ENCODE results near the gene ATP10A. TPM values are rescaled to one million over a fixed set of nuclear protein-coding genes. Genes with fewer than 3 reads are reported as not detected.

Gene ATP10A
- total RNA-seq, 4 donors from 2014 or later: 1.6 to 8.2 (median 3.7) TPM

DNA sequence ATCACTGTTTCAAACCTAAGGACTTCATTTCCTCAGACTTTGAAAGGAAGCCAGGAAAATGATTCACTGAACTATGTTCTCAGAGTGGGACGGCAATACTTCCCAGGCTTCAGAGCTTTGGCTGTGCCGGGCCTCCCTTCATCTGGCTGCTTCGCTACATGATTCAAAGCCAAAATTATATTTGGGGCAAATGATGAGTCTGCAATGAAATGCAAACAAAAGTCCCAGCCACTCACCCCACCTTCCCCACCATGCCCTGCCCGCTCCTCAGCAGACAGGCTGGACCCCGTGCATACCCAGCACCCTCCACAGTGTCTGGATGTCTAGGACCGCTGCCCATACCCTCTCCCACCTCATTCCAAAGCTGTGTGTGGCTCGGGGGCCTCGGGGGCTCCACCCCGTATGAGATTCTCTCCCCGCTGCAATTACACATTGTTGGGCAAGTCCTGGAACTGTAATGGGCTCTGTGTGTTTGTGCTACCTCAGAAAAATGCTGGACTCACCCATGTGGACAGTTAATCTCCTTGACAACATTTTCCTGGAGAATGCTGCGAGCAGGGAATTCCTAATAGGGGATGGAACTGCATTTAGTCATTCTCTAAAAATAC, 32.2 kb downstream of the ATP10A start:
- 34 to 47% methylated on average over 11 of the region's 11 CpGs for WGBS, 2 donors
- DNase-seq (ENCODE audit: low spot score in 2 of 2): peak in 1 of 2 donors; percentile 60
- no peak overlapping the region for H3K4me3 ChIP-seq (ENCODE audit: low read depth, poor library complexity, severe bottlenecking)
- intact Hi-C loops (cut with DNase I; ENCODE audit: low total_unique reads): no loop called here
- TF ChIP-seq, protein P1, sequence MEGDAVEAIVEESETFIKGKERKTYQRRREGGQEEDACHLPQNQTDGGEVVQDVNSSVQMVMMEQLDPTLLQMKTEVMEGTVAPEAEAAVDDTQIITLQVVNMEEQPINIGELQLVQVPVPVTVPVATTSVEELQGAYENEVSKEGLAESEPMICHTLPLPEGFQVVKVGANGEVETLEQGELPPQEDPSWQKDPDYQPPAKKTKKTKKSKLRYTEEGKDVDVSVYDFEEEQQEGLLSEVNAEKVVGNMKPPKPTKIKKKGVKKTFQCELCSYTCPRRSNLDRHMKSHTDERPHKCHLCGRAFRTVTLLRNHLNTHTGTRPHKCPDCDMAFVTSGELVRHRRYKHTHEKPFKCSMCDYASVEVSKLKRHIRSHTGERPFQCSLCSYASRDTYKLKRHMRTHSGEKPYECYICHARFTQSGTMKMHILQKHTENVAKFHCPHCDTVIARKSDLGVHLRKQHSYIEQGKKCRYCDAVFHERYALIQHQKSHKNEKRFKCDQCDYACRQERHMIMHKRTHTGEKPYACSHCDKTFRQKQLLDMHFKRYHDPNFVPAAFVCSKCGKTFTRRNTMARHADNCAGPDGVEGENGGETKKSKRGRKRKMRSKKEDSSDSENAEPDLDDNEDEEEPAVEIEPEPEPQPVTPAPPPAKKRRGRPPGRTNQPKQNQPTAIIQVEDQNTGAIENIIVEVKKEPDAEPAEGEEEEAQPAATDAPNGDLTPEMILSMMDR (IDR thresholded peaks at IDR 0.05): no peak
- no peak for TF ChIP-seq POLR2A (IDR thresholded peaks at IDR 0.05)

DNA sequence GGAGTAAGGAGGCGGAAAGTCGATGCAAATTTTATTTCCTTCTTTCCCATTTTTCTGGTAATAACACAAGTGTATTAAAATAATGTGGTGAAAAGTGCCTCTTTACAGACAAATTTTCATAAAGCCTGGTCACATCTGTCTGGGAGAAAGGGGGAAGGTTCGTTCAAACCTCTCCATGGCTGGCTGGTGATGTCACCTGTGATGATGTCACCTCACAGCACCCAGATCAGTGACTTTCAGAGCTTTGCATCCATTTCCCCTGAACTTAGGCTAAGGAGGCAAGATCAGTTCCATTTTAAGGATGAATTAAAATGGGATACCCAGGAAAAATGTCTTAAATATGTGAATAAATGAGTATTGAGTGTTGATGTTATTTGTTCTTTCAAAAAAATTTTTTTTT, 34.1 kb downstream of the ATP10A start:
- 84 to 92% methylated on average over 3 of the region's 3 CpGs for WGBS, 2 donors
- no peak overlapping the region for H3K4me3 ChIP-seq (ENCODE audit: low read depth, poor library complexity, severe bottlenecking)
- intact Hi-C loops (cut with DNase I; ENCODE audit: low total_unique reads): no loop called here
- TF ChIP-seq, protein P1 (IDR thresholded peaks at IDR 0.05): no peak
- no peak for TF ChIP-seq POLR2A (IDR thresholded peaks at IDR 0.05)
- DNase-seq (ENCODE audit: low spot score in 2 of 2): no peak

DNA sequence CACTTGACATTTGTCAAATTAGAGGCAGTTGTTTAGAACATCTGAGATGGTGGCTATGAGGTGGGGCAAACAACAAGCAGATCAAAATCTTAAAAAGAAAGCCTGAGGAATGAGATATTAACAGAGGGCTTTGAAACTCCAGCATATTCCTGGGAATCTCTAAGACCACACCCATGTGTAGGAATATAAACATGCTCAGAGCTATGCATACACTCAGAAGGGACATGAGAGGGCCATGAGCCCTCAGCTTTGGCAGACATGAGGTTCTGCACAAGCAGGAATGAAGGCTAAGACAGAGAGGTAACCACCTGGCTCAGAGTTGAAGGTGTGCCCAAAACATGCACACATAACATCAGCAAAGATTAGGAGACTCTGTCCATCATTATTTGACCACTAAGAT, 37.9 kb downstream of the ATP10A start:
- TF ChIP-seq, protein P1 (IDR thresholded peaks at IDR 0.05): no peak
- TF ChIP-seq POLR2A (IDR thresholded peaks at IDR 0.05): no peak
- no peak for DNase-seq (ENCODE audit: low spot score in 2 of 2)
- intact Hi-C loops (cut with DNase I; ENCODE audit: low total_unique reads): no loop called here
- no peak overlapping the region for H3K4me3 ChIP-seq (ENCODE audit: low read depth, poor library complexity, severe bottlenecking)

DNA sequence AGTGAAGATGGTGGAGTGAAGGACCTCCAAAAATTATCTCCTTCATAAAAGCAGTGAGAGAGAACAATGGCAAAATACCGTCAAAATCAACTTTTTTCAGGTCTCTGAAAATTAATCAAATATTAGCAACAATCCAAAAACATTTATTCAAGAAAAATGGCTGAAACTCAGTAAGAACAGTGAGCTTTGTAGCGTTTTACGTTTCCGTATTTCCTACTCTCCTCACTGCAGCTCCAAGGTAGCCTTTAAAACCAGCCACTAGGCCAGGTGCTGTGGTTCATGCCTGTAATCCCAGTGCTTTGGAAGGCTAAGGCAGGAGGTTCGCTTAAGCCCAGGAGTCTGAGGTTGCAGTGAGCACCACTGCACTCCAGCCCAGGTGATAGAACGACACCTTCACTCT, 38.5 kb downstream of the ATP10A start:
- no peak overlapping the region for H3K4me3 ChIP-seq (ENCODE audit: low read depth, poor library complexity, severe bottlenecking)
- WGBS, 2 donors: 77 to 80% methylated on average over 6 of the region's 6 CpGs
- TF ChIP-seq, protein P1 (IDR thresholded peaks at IDR 0.05): no peak
- no peak for TF ChIP-seq POLR2A (IDR thresholded peaks at IDR 0.05)
- no peak for DNase-seq (ENCODE audit: low spot score in 2 of 2)
- intact Hi-C loops (cut with DNase I; ENCODE audit: low total_unique reads): no loop called here

DNA sequence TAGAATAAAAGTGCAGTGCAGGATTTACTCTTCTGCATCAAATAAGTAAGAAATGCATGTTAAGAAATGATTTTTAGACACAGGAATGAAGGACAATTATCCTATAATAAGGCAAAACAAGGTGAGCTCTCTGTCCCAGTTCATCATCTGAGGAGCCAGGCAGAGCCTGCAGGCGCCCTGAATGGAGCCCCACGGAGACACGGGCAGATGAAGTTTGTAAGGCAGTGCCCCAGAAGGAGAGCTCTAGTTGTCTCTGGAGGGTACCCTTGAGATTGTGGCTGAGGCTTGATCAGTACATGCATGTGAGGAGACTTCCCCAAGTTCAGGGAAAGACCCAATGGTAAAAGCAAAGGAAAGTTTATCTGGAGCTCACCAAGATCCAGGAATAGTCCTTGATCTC, 50.3 kb downstream of the ATP10A start:
- WGBS, 2 donors: 78 to 82% methylated on average over 3 of the region's 3 CpGs
- no peak overlapping the region for H3K4me3 ChIP-seq (ENCODE audit: low read depth, poor library complexity, severe bottlenecking)
- no peak for DNase-seq (ENCODE audit: low spot score in 2 of 2)
- no peak for TF ChIP-seq POLR2A (IDR thresholded peaks at IDR 0.05)
- TF ChIP-seq, protein P1 (IDR thresholded peaks at IDR 0.05): no peak
- intact Hi-C loops (cut with DNase I; ENCODE audit: low total_unique reads): no loop called here

DNA sequence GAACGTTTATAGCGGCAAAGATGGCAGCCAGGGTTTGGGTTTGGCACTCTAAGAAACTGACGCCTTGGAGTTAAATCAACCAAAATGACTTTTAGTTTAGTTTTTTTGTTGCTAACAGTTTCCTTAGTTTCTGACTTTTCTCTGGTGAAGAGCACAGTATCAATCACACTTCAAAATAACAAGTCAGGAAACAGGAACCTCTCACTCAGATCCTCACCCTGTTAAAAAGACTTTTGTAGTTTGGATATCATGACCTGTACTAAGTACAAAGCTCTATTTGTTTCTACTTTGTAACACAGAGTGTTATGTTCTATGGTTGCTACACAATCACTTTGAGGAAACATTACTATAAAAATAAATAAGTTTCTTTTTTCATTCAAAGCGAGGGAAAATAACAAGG, 51.1 kb downstream of the ATP10A start:
- intact Hi-C loops (cut with DNase I; ENCODE audit: low total_unique reads): no loop called here

More for the DNA sequence above, 51.1 kb downstream of the ATP10A start:
- no peak overlapping the region for H3K4me3 ChIP-seq (ENCODE audit: low read depth, poor library complexity, severe bottlenecking)
- no peak for TF ChIP-seq POLR2A (IDR thresholded peaks at IDR 0.05)
- no peak for DNase-seq (ENCODE audit: low spot score in 2 of 2)
- 80 to 83% methylated on average over 4 of the region's 4 CpGs for WGBS, 2 donors
